K562 (cell line): ENCODE data around the gene TRERF1. TPM values are rescaled to one million over a fixed set of nuclear protein-coding genes. Genes with fewer than 3 reads are reported as not detected.

Experiments
- BHLHE40 ChIP-seq: IDR thresholded peaks from 2 replicates; pipeline ENCODE4 v1.6.1; 2011; ENCODE audit warnings: low read length, improper control_type of control experiment
- CEBPB ChIP-seq: fragments of 450-650 bp; IDR thresholded peaks from 2 replicates; pipeline ENCODE4 v1.6.1; 2016; ENCODE audit warnings: missing genetic modification characterization, missing compliant biosample characterization
- LARP7 ChIP-seq: fragments of 450-650 bp; IDR thresholded peaks from 2 replicates; pipeline ENCODE4 v1.6.1; 2016
- MAFF ChIP-seq: IDR thresholded peaks from 2 replicates; pipeline ENCODE4 v1.6.1; 2012; ENCODE audit warnings: low read length, improper control_type of control experiment
- NR2C1 ChIP-seq, 2 experiments: fragments of 450-650 bp; IDR thresholded peaks; 2 replicates each; pipeline ENCODE4 v1.6.1; 2017; ENCODE audit warnings: mild to moderate bottlenecking in 2 of 2, antibody characterized with exemption in 1 of 2, inconsistent platforms in 1 of 2, missing compliant biosample characterization in 1 of 2, missing genetic modification characterization in 1 of 2
- NRF1 ChIP-seq, 2 experiments: fragments of 450-650 bp; IDR thresholded peaks in 1 of 2; conservative IDR thresholded peaks in 1 of 2; 2 replicates each; pipeline ENCODE4 v1.6.1; 2014; ENCODE audit warnings: mild to moderate bottlenecking in 2 of 2
- SIX5 ChIP-seq, 2 experiments: IDR thresholded peaks; 2 replicates each; pipeline ENCODE4 v1.6.1; 2011; ENCODE audit warnings: low read length in 2 of 2, borderline replicate concordance in 1 of 2, low read depth in 1 of 2, mild to moderate bottlenecking in 1 of 2, moderate library complexity in 1 of 2; ENCODE audit not compliant: insufficient read depth in 1 of 2
- THRAP3 ChIP-seq: fragments of 450-650 bp; IDR thresholded peaks from 2 replicates; pipeline ENCODE4 v1.6.1; 2016; ENCODE audit warnings: mild to moderate bottlenecking, inconsistent platforms, borderline replicate concordance
- ZNF778 ChIP-seq: fragments of 450-650 bp; formaldehyde crosslinking; IDR thresholded peaks from 2 replicates; pipeline ENCODE4 v1.4.0; 2020; ENCODE audit warnings: mild to moderate bottlenecking, moderate library complexity
- ZSCAN29 ChIP-seq: fragments of 450-650 bp; IDR thresholded peaks from 2 replicates; pipeline ENCODE4 v1.6.1; 2017
- polyA plus RNA-seq, 8 experiments: library from polyadenylated mRNA; depleted of rRNA in 4 of 8; stranded (reverse) in 5 of 8; unstranded in 3 of 8; fragments of >200 nt; fragmentation: Nextera tagmentation in 2 of 8; fragmentation: Illumina TruSeq in 1 of 8; extraction: Ambion mirVana in 2 of 8; extraction: Trizol in 1 of 8; gene quantifications; 2 replicates each; pipeline versions ENCODE4 v1.2.1 to v1.2.3, GENCODE V29; 2011 to 2014; ENCODE audit warnings: inconsistent platforms in 1 of 8, missing spikeins in 1 of 8
- total RNA-seq, 7 experiments: library from RNA; depleted of rRNA in 6 of 7; stranded (reverse); fragments of >200 nt in 6 of 7; fragmentation: Illumina TruSeq in 2 of 7; extraction: Trizol in 2 of 7; gene quantifications; 2 replicates each; pipeline versions ENCODE4 v1.2.1 to v1.2.3, GENCODE V29; 2011 to 2021; ENCODE audit warnings: low replicate concordance in 1 of 7
- TF ChIP-seq, protein P1 (sequence below): IDR thresholded peaks from 3 replicates; pipeline ENCODE4 v1.6.1; 2011; ENCODE audit warnings: borderline replicate concordance, mild to moderate bottlenecking; ENCODE audit not compliant: insufficient read length, insufficient read depth
- TF ChIP-seq, protein P2 (sequence below), 2 experiments: fragments of 450-650 bp in 1 of 2; sonication (generic) in 1 of 2; formaldehyde crosslinking in 1 of 2; IDR thresholded peaks in 1 of 2; conservative IDR thresholded peaks in 1 of 2; 2 replicates each; pipeline versions ENCODE4 v1.6.1 to v1.8.1; 2016 to 2023; ENCODE audit warnings: mild to moderate bottlenecking in 2 of 2, moderate library complexity in 2 of 2, inconsistent platforms in 1 of 2, missing genetic modification reagents in 1 of 2
- TF ChIP-seq, protein P3 (sequence below): fragments of 250-450 bp; sonication (Bioruptor Pico); IDR thresholded peaks from 2 replicates; pipeline ENCODE4 v1.5.0; 2021
- TF ChIP-seq, protein P4 (sequence below): fragments of 250-450 bp; sonication (Bioruptor Pico); IDR thresholded peaks from 2 replicates; pipeline ENCODE4 v1.8.0; 2022; ENCODE audit warnings: moderate library complexity, mild to moderate bottlenecking, inconsistent platforms
- TF ChIP-seq, protein P5 (sequence below): fragments of 250-450 bp; sonication (Bioruptor Pico); IDR thresholded peaks from 2 replicates; pipeline ENCODE4 v1.4.0; 2020; ENCODE audit warnings: mild to moderate bottlenecking, moderate library complexity
- TF ChIP-seq, protein P6 (sequence below), 2 experiments: IDR thresholded peaks; 2 replicates each; pipeline ENCODE4 v1.6.1; 2011; ENCODE audit warnings: borderline replicate concordance in 1 of 2, control low read depth in 1 of 2, low read depth in 1 of 2, low read length in 1 of 2, mild to moderate bottlenecking in 1 of 2, mixed read lengths in 1 of 2, moderate library complexity in 1 of 2; ENCODE audit not compliant: insufficient read depth in 1 of 2, insufficient read length in 1 of 2, poor library complexity in 1 of 2, severe bottlenecking in 1 of 2; ENCODE audit errors: extremely low read depth in 1 of 2
- TF ChIP-seq, protein P7 (sequence below): IDR thresholded peaks from 2 replicates; pipeline ENCODE4 v1.6.1; 2011; ENCODE audit not compliant: insufficient read length; ENCODE audit errors: extremely low read depth

TRERF1 gene
- total and polyA plus RNA-seq, 9 of the 15 experiments (the other 6 are each of a cell fraction or from before 2014, with no cell fraction given): 0.04 to 0.20 (median 0.07) TPM; not detected in 3

DNA sequence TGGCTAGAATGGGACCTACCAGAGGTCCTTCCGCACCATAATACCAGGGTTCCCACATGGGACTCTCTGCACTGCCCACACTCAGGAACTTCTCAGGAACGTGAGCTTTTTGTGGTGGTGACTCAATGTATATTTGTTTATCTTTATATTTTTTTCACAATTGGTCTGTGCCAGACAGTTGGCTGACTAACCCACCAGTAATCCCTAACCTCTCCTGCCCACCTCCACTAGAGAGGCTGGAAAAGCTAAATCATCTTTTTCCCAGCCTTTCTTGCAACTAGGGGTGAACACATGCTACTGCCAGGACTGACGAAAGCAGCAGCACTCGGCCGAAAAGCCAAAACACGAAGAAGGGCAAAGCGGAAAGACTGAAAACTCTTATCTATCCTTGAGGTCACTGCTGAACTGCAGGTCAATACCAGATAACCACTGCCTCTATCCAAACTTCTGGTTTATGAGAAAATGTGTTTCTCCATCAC is 112.9 kb downstream of the TRERF1 start (continued):
- TF ChIP-seq, protein P1, sequence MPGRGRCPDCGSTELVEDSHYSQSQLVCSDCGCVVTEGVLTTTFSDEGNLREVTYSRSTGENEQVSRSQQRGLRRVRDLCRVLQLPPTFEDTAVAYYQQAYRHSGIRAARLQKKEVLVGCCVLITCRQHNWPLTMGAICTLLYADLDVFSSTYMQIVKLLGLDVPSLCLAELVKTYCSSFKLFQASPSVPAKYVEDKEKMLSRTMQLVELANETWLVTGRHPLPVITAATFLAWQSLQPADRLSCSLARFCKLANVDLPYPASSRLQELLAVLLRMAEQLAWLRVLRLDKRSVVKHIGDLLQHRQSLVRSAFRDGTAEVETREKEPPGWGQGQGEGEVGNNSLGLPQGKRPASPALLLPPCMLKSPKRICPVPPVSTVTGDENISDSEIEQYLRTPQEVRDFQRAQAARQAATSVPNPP: no peak
- TF ChIP-seq NR2C1 (IDR thresholded peaks at IDR 0.05): no peak
- peak; percentile 72 for TF ChIP-seq NR2C1 (tag; IDR thresholded peaks at IDR 0.05)
- TF ChIP-seq NRF1 (conservative IDR thresholded peaks at IDR 0.05 in 1 of 2, IDR thresholded peaks at IDR 0.05 in 1 of 2): no peak
- no peak for TF ChIP-seq ZSCAN29
- TF ChIP-seq SIX5 (IDR thresholded peaks at IDR 0.05; ENCODE audit: borderline replicate concordance in 1 of 2, insufficient read depth in 1 of 2, low read depth in 1 of 2, low read length in 2 of 2): no peak
- no peak for TF ChIP-seq LARP7
- TF ChIP-seq CEBPB (tag): no peak
- no peak for TF ChIP-seq THRAP3
- peak; percentile 62 for TF ChIP-seq BHLHE40
- TF ChIP-seq, protein P2, sequence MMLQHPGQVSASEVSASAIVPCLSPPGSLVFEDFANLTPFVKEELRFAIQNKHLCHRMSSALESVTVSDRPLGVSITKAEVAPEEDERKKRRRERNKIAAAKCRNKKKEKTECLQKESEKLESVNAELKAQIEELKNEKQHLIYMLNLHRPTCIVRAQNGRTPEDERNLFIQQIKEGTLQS (IDR thresholded peaks at IDR 0.05): peak; percentile 16; the same call in 1 of the 2 replicates
- TF ChIP-seq, protein P2 (CRISPR knock-in tag; conservative IDR thresholded peaks at IDR 0.05): no peak
- TF ChIP-seq MAFF: no peak
- TF ChIP-seq, protein P3, sequence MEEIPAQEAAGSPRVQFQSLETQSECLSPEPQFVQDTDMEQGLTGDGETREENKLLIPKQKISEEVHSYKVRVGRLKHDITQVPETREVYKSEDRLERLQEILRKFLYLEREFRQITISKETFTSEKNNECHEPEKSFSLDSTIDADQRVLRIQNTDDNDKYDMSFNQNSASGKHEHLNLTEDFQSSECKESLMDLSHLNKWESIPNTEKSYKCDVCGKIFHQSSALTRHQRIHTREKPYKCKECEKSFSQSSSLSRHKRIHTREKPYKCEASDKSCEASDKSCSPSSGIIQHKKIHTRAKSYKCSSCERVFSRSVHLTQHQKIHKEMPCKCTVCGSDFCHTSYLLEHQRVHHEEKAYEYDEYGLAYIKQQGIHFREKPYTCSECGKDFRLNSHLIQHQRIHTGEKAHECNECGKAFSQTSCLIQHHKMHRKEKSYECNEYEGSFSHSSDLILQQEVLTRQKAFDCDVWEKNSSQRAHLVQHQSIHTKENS (CRISPR knock-in tag): no peak
- TF ChIP-seq ZNF778 (CRISPR knock-in tag): no peak
- TF ChIP-seq, protein P4, sequence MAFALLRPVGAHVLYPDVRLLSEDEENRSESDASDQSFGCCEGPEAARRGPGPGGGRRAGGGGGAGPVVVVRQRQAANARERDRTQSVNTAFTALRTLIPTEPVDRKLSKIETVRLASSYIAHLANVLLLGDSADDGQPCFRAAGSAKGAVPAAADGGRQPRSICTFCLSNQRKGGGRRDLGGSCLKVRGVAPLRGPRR: no peak
- TF ChIP-seq, protein P5, sequence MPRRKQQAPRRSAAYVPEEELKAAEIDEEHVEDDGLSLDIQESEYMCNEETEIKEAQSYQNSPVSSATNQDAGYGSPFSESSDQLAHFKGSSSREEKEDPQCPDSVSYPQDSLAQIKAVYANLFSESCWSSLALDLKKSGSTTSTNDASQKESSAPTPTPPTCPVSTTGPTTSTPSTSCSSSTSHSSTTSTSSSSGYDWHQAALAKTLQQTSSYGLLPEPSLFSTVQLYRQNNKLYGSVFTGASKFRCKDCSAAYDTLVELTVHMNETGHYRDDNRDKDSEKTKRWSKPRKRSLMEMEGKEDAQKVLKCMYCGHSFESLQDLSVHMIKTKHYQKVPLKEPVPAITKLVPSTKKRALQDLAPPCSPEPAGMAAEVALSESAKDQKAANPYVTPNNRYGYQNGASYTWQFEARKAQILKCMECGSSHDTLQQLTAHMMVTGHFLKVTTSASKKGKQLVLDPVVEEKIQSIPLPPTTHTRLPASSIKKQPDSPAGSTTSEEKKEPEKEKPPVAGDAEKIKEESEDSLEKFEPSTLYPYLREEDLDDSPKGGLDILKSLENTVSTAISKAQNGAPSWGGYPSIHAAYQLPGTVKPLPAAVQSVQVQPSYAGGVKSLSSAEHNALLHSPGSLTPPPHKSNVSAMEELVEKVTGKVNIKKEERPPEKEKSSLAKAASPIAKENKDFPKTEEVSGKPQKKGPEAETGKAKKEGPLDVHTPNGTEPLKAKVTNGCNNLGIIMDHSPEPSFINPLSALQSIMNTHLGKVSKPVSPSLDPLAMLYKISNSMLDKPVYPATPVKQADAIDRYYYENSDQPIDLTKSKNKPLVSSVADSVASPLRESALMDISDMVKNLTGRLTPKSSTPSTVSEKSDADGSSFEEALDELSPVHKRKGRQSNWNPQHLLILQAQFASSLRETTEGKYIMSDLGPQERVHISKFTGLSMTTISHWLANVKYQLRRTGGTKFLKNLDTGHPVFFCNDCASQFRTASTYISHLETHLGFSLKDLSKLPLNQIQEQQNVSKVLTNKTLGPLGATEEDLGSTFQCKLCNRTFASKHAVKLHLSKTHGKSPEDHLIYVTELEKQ (CRISPR knock-in tag): no peak
- TF ChIP-seq, protein P6, sequence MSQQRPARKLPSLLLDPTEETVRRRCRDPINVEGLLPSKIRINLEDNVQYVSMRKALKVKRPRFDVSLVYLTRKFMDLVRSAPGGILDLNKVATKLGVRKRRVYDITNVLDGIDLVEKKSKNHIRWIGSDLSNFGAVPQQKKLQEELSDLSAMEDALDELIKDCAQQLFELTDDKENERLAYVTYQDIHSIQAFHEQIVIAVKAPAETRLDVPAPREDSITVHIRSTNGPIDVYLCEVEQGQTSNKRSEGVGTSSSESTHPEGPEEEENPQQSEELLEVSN (IDR thresholded peaks at IDR 0.05; ENCODE audit: borderline replicate concordance in 1 of 2, extremely low read depth in 1 of 2, insufficient read depth in 1 of 2, insufficient read length in 1 of 2, low read depth in 1 of 2, low read length in 1 of 2, poor library complexity in 1 of 2, severe bottlenecking in 1 of 2): peak in 1 of 2 experiments; percentile 9
- TF ChIP-seq, protein P7, sequence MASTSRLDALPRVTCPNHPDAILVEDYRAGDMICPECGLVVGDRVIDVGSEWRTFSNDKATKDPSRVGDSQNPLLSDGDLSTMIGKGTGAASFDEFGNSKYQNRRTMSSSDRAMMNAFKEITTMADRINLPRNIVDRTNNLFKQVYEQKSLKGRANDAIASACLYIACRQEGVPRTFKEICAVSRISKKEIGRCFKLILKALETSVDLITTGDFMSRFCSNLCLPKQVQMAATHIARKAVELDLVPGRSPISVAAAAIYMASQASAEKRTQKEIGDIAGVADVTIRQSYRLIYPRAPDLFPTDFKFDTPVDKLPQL: no peak
